GM18907 (cell line): ENCODE measurements around the gene POLR3K.

Experiments used
- ATAC-seq: cut with Tn5 transposase; IDR thresholded peaks from one replicate; pipeline ENCODE4 v1.9.1; 2021; ENCODE audit warnings: mild to moderate bottlenecking, moderate library complexity; ENCODE audit not compliant: unreplicated experiment

Gene POLR3K

DNA sequence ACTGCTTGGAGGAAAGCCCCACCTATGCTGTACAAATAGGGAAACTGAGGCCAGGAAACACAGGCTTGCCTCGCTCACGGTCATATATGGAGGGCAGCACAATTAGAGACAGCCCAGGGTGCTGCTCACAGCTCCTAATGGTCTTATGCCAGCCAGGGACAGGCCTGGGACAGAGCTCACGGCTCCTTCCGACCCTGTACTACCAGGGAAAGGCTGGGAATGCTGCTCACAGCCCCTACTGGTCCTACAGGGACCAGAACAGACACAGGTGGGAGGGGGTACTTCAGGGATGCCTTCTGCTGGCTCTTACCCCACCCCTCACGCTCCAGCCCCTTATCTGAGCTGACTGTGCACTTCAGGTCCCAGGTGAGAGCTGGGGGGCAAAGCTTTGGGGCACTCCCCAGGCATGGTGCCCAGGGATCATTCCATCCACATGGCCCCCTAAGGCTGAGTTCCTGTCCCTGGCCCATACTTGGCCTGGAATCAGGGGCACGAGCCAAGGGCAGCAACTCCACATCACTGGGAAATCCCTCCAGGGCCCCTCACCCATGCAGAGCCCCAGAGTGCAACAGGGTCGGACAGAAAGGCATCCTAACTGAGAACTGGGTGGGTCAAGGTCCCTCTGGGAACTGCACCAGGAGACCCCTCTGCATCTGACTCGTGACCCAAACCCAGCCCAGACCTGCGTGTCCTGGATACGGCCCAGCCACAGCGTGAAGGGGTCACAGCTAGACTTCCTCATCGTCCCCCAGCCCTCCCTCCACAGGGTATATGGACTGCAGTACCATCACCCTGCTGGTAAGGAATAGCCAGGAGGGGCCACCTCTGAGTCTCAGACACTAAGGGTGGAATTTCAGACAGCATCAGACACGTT is 13.1 kb upstream of the POLR3K start:
- ATAC-seq: no peak

DNA sequence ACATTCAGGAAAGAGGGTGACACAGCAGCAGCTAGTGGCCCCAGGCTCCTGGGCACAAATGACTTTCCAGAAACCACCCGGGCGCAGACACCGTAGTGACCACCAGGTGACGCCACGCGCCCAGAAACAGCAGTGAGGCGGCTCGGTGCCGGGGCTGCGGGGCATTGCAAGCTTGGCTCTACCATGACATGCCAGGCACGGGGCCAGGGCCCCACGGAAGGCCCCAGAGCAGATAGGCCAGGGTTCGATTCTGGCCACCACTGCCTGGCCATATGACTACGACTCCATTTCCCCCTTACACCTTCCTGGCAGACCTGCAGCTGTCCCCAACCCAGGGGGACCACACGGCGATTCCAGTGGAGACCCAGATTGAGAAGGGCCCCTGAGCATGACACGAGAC is 12.3 kb upstream of the POLR3K start:
- ATAC-seq: peak; percentile 43

DNA sequence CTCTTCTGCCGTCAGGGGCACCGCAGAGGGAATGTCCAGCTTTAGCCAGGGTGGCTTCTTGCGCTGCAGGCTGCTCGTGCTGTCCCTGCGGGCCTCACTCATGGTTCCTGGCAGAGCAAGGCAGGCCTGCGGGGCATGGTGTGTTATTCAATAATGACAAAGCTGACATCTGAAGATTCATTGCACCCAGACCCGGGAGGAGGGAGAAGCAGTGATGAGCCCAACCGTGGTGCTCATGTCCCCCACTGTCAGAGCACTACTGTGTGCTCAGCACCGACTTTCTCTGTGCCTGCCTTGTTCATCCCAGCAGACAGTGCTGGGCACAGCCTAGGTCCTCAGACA is 11.5 kb upstream of the POLR3K start:
- ATAC-seq: no peak

DNA sequence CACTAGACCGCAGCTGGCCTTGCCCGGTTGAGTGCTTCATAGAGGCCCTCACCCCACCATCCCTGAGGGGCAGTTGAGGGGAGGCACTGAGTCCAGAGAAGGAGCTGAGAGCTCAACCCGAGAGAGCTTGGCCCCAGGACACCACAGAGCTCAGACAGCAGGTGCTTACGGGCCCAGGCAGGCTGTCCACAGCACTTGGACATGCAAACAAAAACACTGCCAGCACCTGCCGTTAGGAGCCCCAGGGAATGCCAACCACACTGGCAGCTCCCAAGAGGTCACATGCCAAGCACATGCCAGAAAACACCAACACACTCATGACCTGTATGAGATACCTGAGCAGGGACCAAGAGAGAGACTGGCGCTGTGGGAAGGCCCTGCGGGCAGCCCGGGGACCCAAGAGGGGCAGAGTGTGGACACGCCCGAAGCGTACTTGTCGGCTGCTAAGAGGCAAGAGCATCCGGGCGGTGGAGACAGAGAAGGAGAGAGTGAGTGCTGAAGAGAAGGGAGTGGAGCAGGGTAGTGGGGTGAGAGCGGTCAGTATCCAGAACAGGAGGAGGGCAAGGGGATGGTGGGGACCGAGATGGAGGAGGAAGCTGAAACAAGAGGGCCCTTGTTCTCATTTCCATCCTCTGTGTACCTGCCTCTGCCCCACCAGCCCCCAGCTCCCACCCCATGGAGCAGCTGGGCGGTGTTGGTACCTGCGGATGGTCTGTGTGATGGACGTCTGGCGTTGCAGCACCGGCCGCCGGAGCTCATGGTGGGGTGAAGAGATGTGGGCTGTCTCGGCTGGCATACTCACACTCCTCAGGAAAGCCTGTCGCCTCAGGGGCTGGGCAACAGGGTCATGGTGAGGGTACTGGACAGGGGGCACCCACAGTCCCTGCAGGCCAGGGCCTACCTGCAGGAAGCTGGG is 10.8 kb upstream of the POLR3K start:
- no peak for ATAC-seq

DNA sequence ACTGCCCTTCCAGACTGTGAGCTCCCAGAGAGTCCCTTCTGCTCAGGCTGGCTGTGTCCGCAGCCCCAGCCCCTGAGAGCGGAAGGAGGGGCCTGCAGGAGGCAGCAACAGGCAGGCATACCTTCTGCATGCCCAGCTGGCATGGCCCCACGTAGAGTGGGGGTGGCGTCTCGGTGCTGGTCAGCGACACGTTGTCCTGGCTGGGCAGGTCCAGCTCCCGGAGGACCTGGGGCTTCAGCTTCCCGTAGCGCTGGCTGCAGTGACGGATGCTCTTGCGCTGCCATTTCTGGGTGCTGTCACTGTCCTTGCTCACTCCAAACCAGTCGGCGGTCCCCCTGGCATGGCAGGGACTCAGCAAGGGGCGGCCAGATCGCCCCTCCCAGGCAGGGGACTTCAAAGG is 10.1 kb upstream of the POLR3K start:
- no peak for ATAC-seq

DNA sequence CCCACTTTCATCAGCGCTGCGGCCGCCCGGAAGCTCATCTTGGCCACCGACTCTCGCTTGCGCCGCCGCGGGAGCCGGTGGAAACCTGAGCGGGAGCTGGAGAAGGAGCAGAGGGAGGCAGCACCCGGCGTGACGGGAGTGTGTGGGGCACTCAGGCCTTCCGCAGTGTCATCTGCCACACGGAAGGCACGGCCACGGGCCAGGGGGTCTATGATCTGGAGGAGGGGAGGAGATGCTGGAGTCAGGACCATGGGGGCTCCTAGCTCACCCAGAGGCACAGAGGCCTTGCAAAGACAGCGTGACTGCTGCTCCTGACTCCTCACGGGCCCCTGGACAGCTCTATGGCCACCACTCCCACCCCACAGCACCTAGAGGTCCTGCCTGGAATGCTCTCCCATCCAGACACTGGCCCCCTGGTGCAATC is 9.6 kb upstream of the POLR3K start:
- no peak for ATAC-seq

DNA sequence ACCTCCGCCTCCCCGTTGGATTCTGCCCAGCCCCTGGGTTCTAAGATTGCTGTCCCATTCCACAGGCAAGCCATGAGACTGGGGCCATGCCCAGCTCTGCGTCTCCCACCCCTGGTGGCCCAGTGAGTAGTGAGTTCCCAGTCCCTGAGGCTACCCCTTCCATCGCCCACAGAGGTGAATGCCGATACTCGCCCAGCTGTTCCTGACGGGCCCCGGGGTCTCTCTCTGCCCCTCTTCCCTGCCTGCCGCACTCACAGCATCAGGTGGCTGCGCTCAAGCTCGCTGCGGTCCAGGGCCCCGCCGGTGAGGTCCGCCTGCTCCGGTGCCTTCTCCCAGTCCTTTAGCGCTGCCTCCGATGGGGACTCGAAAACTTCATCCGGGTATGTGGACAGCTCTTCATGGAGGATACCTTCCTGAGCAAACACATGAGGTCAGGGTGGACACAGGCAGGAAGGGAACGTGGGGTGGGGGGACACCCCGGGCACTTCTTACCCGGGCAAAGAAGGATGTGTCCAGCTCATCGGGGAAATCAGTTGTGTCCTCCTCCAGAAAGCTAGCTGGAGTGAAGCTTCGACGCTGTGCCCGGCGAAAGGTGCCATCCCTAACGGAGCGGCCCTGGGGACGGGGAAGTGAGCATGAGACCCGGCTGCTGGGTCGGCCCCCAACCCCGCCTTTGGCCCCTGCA is 9.0 kb upstream of the POLR3K start:
- ATAC-seq: no peak

DNA sequence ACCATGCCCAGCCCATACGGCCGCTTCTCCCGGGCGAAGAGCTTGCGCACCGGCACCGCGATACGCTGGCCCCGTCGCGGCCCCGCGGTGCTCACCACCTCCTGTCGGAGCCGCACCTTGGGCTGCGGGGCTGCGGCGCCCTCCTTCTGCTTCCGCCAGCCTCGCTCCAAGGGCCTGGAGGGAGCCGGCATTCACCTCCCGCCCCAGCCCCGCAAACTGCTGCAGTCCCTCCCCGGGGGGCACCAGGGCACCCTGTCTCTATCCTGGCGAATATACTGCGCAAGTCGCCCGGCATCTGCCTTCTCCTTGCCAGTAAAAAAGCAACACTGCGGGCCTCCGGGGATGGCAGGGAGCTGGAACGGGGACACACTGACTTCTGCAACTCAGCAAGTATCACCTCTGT is 8.5 kb upstream of the POLR3K start:
- no peak for ATAC-seq

DNA sequence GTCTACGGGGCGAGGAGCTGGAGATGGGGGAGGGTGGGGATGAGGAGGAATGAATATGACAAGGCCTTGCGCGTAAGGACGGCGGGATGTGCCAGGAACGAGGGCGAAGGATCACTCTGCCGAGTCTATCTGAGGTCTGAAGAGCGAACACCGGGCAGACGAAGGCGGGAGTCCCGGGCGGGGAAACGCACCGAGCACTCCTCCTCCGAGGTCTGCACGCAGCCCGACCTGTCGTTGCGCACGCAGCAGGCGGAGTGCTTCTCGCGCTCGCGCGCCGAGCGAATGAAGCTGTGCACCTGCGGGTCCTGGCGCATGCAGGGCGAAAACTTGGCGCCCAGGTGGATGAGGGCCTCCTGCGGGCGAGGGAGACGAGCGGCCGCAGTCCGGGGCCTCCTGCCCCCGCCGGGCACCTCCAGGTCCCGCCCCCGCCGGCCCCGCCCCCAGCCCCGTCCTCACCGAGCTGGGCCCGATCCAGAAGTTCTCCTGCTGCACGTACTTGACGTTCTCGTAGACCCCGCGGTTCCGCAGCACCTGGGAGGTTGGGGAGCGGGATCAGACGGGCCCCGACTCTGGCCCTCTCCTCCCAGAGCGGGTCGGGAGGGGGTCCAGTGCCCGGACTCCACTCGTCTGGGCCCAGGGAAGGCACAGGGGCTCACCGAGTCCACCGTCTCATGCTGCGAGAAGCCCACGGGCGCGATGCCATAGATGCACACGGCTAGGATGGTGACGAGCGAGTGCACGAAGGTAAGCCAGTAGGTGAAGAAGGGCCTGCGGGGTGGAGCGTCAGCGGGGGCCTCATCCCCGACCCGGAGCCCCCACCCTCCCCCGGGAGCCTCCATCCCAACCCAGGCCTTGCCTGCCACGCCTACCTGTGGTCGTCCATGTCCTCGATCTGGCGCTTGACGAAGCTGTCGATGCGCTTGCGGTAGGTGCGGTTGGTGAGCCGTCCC is 7.8 kb upstream of the POLR3K start:
- no peak for ATAC-seq

DNA sequence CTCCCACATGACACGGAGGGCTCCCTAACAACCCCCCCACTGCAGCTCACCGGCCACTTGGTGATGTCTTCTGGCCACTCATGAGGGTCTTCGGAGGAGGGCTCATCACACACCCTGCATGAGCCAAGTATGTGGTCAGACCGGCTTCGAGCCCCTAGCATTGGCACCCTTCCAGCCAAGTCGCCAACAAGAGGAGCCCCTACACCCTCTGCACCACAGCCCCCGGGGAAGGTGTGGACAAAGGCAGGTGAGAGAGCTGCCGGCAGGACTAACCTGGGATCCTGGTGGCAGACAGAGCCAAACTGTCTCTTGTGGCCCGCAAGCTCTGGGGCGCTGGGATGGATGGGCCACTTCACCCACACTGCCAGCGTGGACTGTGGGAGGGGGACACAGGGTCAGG is 6.8 kb upstream of the POLR3K start:
- ATAC-seq: no peak

DNA sequence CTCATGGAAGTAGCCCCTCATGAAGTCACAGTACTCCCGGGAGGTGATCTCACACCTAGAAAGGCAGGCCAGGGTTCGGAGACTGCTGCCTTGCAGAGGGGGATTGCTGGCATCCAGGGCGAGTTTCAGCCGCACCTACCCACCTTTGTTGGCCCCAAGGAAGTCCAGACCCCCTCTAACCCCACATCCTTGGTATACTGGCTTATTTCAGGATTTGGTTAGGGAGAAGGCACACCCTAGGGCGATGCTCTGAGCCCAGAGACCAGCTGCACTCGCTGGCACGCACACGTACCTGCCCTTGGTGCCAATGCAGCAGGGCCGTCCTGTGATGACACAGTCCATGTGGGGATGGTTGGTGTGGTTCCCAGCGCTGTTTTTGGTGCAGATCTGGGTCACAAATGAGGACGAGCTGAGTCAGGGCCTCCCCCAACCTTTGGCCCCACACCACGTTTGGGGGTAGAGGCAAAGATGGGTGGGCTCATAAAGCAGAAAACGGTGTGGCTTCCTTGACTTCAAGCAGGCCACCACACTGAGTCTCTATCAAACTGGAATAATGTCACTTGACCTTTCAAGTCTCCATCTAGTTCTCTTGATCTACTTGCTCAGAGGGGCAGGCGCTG is 6.1 kb upstream of the POLR3K start:
- no peak for ATAC-seq

DNA sequence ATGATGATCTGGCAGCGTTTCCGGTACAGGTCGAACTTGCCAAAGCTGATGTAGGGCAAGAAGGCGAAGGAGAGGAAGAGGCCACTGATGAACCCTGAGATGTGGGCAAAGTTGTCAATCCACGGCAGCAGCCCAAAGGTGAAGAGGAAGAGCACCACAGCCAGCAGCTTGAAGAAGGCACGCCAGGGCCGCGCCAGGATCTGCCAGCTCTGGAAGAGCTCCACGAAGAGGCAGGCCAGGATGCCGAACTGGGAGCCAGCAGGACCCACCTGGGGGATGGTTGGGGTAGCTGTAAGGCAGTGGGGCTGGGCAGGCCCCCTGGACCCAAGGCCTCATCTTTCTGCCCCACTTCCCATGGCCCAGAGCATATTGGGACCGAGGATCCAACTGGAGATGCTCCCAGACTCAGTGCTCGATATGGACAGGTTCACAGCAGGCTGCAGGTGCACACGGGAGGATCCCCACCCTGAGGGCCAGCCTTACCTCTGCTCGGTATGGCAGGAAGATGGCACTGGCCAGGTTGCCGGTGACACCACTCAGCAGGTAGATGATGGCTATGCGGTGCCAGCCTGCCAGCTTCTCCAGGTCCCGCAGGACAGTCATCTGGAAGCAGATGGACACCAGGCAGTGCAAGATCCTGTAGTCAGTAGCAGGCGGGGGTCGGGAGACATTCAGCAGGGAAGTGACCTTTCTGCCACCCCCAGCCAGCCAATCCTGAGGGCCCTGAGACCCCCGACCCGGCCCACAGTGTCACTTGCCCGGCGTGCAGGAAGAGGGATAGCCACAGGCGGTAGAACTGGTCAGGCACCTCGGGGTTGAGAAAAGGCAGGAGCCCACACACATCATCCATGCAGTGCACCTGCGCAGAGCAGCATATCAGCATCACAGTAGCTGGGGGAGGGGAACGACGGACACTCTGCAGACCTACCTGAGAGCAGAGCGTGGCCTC is 5.4 kb upstream of the POLR3K start:
- no peak for ATAC-seq

DNA sequence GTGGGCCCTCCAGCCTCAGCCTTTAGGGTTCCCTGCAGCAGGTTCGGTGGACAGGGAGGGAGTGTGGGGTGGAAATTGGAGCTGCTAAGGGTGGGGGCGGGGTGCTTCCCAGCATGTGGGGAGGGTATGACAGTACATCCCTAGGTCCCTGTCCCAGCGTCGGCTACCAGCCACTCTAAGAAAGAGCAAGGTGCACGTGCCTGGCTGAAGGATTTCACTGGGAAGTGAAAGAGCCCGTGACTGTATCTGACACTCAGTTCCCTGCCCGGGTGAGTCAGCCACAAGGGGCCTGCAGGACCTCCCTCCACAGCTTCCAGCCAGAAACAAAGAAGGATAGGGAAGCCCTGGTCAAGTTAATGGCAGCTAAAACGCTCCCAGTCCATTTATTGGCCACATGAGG is 4.3 kb upstream of the POLR3K start:
- ATAC-seq: no peak

DNA sequence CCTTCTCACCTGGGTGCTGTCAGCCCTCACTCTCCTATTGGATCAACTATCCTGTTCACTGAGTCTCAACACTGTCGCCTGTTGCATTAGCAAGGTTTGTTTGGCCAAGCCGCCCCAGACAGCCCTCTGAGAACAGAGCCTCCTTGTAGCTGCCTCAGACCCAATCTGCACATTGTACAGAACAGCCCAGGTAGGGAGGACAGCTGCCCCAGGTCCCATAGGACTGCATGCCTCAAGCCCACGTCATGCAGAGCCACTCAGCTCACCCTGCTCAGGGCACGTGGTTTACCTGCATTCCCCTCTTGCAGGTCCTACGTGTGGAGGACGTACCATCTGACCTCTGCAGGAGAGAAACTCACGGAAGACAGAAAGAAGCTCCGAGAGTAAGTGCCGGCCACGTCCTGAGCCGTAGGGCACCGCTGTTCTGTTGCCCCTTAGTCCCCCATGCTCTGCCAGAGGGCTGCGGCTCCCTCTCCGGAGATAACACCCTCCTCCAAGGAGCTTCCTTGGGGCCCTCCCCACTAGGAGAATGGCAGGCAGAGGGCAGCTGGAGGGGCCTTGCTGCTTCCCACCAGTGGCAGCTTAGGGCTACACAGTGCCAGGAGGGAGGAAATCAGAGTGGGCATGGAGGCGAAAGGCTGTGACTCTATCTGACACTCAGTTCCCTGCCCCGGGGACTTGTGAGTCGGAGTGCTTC is 3.0 kb upstream of the POLR3K start:
- no peak for ATAC-seq

DNA sequence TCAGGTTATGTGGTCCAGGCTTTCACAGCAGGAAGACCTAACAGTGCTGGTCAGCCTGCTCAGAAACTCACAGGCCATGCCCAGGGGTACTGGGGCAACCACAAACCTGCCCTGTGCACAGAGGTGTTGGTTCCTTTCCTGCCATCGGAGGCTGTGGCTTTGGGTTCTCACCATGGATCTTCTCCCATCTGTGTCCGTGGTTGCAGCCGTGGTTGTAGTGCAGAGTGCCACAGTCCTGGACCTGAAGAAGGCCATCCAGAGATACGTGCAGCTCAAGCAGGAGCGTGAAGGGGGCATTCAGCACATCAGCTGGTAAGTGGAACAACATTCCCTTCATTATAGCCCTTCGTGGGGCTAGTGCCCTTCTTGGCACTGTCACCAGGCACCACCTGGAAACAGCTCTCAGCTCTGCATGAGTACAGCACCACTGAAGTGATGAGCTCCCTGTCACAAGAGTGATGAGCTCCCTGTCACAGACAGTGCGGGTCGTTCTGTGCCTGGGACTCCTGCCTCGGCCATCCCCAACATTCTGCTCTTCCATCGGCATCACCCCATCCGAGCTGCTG is 2.2 kb upstream of the POLR3K start:
- no peak for ATAC-seq

DNA sequence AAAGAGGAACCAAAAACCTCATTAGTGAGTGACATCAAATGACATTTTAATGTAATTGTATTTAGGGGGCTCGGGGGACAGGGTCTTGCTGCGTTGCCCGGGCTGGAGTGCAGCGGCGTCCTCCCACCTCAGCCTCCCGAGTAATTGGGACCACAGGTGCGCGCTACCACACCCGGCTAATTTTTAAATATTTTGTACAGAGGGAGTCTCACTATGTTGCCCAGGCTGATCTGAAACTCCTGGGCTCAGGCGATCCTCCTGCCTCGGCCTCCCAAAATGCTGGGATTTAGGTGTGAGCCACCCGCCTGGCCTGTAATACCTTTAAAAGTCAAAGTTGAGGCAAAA is 801 bp upstream of the POLR3K start:
- no peak for ATAC-seq

DNA sequence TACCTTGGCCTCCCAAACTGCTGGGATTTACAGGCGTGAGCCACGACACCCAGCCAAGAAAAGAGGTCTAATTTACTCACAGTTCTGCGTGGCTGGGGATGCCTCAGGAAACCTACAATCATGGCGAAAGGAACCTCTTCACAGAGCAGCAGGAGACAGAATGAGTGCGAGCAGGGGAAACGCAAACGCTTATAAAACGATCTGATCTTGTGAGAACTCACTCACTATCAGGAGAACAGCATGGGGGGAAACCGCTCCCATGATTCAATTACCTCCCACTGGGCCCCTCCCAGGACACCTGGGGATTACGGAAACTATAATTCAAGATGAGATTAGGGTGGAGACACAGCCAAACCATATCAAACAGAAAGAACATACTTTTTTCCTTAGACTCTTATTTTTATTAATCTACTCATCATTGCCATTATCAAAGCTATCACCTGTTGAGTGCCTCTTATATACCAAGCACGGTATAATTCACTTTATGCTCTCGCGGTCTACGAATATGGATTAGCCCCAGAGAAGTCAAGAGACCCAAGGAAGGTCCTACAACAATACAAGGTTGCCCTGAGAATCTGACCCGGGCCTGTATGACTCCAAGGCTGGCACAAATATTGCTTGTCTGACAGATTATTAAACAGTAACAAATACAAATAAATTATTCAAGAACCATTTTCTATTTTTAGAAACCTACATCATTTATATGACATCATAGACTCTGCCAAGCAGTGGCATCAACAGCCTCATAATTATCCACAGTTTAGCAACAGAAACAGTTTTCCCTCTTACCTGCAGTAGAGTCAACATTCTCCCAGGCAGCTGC is 2.4 kb downstream of the POLR3K start:
- ATAC-seq: no peak
